ENCODE results near the gene DLX5.

Gene DLX5

GRCh38 chr7:97005183-97006054, 19.2 kb downstream of the DLX5 start, which contains the start of gene DLX6:
DLX6 (plus strand) TSS chr7:97005553; CDS start chr7:97005978, 425 bp downstream.
- no peak for DNase-seq

- DNase-seq = no peak
Measured at GRCh38 chr7:97004247-97005182, 20.1 kb downstream of the DLX5 start.

- no peak for DNase-seq
Measured at GRCh38 chr7:97003262-97004246, 21.1 kb downstream of the DLX5 start.

- DNase-seq = no peak
Measured at GRCh38 chr7:97002555-97003261, 21.9 kb downstream of the DLX5 start.

- no peak for DNase-seq
Measured at GRCh38 chr7:97001656-97002554, 22.7 kb downstream of the DLX5 start.

- no peak for DNase-seq
Measured at GRCh38 chr7:97001221-97001620, 23.4 kb downstream of the DLX5 start.

GRCh38 chr7:96998744-96999143, 25.9 kb downstream of the DLX5 start:
- DNase-seq = no peak

- no peak for DNase-seq
Measured at GRCh38 chr7:96998333-96998732, 26.3 kb downstream of the DLX5 start.

GRCh38 chr7:96997512-96998032, 27.1 kb downstream of the DLX5 start:
- DNase-seq = no peak

GRCh38 chr7:96996958-96997511, 27.6 kb downstream of the DLX5 start:
- no peak for DNase-seq

- DNase-seq = no peak
Measured at GRCh38 chr7:96996111-96996957, 28.3 kb downstream of the DLX5 start.

- DNase-seq = no peak
Measured at GRCh38 chr7:96995406-96996110, 29.1 kb downstream of the DLX5 start.

- DNase-seq = no peak
Measured at GRCh38 chr7:96993980-96994379, 30.7 kb downstream of the DLX5 start.

- no peak for DNase-seq
Measured at GRCh38 chr7:96993094-96993865, 31.4 kb downstream of the DLX5 start.

GRCh38 chr7:96992192-96993005, 32.2 kb downstream of the DLX5 start:
- no peak for DNase-seq

GRCh38 chr7:96991546-96992191, 33.0 kb downstream of the DLX5 start:
- no peak for DNase-seq

Data from MV-4-11 (cell line).